NOMO-1 treated with DMSO at 0.1 percent for 48 hours (cell line): Measurements from ENCODE around the gene ZNRF2.
"Not testable (repeated sequence)": the region's sequence is repeated elsewhere in the genome, so short reads cannot be mapped to it uniquely, and the experiment has no call there.

Experiments used
- DNase-seq: peaks from one replicate; lab custom pipeline; 2025; ENCODE audit not compliant: unreplicated experiment; lab: John Stamatoyannopoulos, UW

Gene ZNRF2

DNA sequence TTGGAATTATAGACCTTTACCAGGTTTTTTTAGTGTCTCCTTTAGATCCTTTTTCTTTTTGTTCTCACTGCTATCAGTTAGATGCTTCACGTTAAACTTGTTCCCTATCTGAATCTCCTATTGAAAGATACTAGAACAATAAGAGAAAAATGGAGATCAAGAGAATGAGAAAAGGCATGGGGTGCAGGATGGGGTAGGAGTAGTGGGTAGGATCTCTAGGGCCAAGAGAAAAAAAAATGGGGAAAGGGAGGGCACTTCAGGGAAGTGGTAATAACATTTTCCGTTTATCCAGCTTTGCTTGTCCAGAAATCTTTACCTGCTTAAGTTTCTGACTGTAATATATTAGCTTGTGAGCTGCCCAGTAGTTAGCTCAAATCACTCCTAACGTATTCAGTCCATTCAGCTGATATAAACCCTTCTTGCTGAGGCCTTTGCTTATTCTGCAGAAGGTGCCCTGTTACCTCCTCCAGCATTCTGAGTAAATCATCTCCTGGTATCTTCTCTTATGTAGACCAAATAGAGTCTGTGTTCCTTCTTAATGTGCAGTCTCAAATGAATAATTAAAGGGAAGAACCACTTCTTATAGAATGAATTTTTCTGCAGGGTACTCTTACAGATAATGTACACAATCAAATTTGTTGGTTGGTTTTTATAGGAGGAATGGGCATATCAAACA, 69.7 kb downstream of the ZNRF2 start:
- no peak for DNase-seq

- no peak for DNase-seq
These were observed 70.4 kb downstream of the ZNRF2 start for GRCh38 chr7:30354791-30355190.

DNA sequence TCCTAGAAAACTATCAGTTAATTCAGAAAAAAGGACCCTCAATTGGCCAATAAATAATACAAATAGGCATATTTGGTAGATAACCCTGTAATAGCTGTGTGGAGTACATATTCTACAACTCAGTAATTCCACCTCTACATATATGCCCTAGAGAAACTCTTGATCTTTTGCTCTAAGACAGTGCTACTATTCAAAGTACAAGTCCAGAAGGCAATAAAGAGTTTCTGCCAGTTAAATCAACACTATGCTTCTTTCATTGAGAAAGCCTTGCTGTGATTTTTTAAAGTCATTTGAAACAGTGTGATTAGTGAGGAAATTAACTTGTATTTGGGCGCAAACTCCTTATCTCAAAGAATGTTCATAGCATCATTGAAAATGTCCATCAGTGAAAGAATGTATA, 75.6 kb downstream of the ZNRF2 start:
- DNase-seq = no peak

DNA sequence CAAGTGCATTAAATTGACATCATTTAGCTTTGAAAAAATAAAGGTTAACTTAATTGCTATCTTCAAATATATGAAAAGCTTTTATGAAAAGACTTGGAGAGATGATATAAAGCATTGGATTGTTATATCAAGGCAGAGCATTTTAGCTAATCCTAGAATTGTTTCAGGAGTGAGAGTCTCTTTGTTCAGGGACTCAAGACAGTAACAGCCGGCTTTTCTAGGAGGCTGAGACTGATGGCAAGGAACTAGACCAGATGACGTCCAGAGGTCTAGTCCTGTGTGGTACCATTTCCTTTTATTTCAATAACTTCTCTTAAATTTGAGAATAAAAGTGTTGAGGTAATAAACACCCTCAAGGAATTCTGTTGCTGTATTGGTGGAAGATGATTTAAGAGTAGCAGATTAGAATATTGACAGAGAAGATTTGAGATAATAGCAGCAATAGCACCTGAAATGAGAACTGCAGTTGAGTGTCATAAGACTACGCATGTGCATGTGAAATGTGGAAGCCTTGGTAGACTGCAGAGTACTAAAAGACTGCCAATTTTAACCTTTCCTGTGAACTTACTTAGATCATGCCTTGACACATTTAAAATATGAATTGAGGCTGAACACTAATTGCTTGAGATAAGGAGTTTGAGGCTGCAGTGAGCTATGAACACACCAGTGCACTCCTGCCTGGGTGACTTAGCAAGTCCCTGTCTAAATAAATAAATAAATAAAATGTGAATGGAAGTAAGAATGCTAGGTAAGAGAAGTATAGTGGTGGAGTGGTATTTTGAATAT, 79.6 kb downstream of the ZNRF2 start:
- no peak for DNase-seq

DNA sequence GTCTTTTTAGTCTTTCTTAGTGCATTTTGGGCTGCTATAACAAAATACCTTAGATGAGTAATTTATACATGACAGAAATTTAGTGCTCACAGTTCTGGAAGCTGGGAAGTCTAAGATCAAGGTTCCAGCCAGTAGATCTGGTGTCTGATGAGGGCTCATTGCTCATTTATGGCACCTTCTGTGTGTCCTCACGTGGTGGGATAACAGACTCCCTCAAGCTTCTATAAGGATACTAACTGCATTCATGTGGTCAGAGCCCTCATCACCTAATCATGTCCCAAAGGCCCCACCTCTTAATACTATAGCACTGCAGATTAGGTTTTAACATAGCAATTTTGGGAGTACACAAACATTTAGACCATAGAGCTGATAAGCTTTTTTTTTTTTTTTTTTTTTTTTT, 80.4 kb downstream of the ZNRF2 start:
- no peak for DNase-seq

- DNase-seq = no peak
These were observed 81.2 kb downstream of the ZNRF2 start for GRCh38 chr7:30365621-30366020.

DNA sequence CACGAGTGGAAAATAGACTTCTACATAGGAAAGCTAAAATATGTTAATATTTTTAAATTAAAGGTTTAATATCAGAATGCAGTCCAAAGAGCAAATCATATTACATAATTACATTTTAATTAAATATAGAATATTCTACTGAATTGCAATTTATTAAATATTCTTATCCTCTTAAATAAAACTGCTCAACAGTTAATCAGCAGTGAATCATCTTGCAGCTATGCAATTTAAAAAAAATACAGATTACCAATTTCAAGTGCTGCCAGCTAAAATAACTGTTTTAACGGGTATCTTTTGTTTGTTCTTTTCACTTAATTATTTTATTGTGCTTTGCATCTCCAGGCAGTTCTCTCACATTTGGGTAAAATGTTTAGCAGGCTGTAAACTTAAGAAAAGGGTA, 82.2 kb downstream of the ZNRF2 start:
- DNase-seq = no peak

- DNase-seq = no peak
These were observed 83.2 kb downstream of the ZNRF2 start for GRCh38 chr7:30367561-30367960.

DNA sequence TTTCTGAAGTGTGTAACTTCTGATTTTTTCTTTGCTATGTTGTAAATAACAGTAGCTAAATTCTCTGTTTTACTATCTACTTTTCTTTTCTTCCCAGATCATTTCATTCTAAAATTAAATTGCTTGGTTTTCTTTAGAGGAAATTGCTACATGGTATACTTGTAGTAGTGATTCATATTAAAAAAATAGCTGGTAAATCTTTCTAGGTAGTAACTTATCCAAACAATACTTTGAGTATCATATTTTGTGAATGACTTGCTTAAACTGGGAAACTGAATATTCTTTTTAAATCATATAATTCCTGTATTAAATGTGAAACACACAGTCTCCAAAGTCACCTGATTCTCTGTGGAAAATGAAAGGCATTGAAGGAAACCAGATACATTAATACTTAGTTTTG, 85.5 kb downstream of the ZNRF2 start:
- DNase-seq = no peak

DNA sequence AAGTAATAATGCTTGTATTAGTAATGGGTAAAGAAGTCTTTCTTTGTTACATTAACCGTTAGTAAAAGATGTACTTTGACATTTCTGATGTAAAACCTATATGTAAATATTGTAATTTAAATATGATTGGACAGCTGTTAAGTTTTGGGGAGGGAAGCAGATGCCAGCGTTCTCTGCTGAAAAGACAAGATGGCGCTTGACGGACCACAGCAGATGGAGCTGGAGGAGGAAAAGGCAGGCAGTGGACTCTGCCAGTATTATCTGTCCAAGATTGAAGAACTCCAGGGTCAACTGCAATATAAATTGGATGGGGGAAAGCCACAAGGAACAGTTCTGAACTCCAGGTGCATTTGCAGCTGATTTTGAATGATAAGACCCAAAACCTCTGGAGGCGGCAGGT, 86.9 kb downstream of the ZNRF2 start:
- no peak for DNase-seq

DNA sequence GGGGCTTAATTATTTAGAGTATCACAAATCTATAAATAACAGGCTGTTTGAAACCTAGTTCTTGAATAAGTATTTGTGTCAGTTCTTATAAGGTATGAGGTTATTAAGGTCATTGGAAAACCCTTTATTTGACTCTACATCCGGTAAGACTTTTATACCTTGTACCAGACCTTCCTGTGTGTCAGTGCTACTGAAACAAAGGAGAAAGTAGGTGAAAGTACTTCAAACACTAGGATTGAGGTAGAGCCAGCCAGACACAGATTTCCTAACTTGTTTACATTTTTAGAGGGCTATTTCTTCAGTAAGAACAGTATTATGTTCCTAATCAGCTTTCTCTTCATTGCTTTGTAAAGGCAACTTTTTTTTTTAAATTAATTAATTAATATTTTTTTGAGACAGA, 93.9 kb downstream of the ZNRF2 start:
- DNase-seq = no peak

DNA sequence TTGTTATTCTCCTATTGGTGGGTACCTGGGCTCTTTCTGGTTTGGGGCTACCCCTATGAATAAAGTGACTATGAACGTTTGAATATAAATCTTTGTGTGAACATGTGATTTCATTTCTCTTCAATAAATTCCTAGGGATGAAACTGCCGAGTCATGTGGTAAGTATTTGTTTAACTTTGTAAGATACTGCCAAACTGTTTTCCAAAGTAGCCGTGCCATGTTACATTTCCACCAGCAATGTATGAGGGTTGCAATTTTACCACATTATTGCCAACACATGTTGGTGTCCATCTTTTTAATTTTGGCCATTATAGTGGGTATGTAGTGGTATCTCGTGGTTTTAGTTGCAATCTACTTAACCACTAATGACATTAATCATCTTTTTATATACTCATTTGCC, 94.7 kb downstream of the ZNRF2 start:
- DNase-seq = no peak

DNA sequence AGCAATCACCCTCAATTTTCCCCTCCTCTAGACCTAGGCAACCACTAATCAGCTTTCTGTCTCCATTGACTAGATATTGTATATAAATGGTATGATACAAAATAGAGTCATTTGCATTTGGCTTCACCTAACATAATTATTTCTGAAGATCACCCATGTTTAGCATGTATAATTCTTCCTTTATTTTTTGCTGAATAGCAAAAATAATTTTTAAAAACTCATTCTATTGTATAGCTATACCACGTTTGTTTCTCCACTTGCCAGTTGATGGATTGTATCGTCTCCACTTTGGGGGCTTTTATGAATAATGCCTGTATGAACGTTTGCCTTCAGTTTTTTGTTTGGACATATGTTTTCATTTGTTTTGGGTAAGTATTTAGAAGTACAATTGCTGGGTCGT, 95.3 kb downstream of the ZNRF2 start:
- no peak for DNase-seq

- no peak for DNase-seq
These were observed 95.9 kb downstream of the ZNRF2 start for GRCh38 chr7:30380294-30380693.

- not testable (repeated sequence) for DNase-seq
These were observed 96.4 kb downstream of the ZNRF2 start for GRCh38 chr7:30380824-30381223.

DNA sequence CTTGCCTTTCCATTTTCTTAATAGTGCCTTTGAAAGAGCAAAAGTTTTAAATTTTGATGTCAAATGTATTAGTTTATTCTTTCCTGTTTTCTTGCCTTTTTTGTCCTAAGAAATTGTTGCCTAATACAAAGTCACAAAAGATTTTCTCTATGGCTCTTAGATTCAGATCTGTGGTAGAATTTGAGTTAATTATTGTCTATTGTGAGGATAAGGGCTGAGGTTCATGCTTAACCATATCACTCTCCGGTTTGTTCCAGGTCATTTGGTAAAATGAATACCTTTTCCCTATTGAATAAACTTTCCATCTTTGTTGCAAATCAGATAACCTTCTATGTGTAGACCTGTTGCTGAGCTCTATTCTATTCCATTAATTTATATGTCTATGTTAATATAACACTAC, 98.2 kb downstream of the ZNRF2 start:
- no peak for DNase-seq

- DNase-seq = peak; percentile 36
These were observed 105.4 kb downstream of the ZNRF2 start for GRCh38 chr7:30389791-30390190.

DNA sequence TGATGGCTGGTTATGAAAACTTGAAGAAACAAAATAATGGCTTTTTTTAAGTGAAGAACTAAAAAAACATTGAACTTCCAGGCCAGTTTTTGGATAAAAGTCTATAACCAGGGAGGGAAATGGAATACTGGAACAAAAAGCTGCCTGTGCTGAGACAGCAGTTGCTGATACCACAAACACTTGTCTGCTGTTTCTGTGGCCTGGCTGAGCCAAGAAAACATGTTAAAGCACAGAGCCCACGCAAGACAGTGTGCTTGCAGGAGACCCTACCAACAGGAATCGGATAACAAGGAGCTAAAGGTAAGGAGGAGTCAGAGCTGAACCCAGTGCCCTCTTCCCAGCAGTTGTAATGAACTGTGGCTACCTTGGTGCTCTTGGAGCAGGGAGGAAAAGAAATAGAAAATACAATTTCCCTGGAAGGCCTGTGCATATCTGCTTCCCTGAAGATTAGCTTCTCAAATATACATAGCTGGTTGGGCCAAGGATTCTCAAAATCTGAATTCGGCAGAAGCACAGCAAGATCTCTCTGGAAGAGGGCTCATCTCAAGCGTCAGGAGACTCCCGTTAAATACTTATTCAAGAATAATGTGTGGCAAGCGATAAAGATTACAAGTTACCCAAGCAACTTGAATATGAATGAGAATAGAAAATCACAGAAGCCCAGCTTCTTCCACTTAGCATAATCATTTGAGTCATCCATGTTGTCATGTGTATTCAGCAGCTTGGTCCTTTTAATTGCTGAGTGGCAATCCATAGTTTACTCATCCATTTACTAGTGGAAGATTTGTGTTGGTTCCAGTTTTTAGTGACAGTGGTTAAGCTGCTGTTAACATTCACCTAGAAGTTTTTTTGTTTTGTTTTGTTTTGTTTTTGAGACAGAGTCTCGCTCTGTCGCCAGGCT, 106.6 kb downstream of the ZNRF2 start:
- no peak for DNase-seq

DNA sequence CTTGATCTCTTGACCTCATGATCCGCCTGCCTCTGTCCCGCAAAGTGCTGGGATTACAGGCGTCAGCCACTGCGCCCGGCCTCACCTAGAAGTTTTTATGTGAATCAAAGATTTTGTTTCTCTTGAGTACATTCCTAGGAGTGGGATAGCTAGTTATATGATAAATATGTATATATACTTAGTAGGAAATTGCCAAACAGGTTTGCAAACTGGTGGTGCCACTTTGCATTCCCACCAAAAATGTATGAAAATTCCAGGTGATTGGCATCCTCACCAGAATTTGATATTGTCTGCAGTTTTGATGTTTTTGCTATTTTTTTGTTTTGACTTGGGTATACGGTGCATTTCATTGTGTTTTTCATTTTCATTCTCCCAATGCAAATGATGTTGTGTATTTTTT, 107.4 kb downstream of the ZNRF2 start:
- no peak for DNase-seq

DNA sequence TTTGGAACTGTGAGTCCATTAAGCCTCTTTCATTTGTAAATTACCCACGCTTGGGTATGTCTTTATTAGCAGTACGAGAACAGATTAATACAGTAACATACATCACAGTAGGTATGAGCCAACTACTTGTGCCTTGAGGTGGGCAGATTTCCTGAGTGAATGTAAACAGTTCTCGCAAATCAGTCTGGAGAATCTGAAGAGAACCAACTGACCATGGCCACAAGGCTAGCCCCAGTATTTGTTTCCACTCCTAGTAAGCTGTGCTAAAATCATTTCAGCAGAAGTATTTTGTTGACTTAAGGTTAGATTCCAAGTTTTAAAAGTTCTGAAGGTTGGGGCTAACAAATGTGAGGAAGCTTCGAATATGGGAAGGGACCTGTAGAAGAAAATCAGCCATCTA, 111.3 kb downstream of the ZNRF2 start:
- DNase-seq = no peak

DNA sequence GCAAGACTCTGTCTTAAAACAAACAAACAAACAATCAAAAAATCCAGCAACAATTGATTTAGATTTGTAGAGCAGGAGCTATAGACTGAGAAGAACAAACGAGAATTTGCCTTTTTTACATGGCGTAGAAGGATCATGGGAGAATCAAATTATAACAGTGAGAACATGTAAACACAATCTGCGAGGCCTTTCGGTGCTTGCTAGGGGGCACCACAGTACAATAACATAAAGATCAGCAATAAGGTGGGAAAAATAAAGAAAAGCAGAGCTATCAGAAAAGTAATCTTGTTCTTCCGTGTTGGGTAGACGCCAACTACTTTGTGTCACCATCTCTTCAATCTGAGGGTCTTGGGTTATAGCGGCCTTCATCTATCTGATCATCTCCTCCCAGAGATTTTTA, 112.0 kb downstream of the ZNRF2 start:
- DNase-seq = no peak

GRCh38 chr7:30403477-30403876, 119.1 kb downstream of the ZNRF2 start:
- no peak for DNase-seq
